Pancreas (tissue), 10 donors: ENCODE data around the gene CBFA2T3. TPM values are rescaled to one million over a fixed set of nuclear protein-coding genes. Genes with fewer than 3 reads are reported as not detected.

ENCODE experiments used
- ATAC-seq, 4 donors: fragments of 200-7000 bp; cut with Tn5 transposase; one replicate each; pipeline versions ENCODE4 v1.8.0 to v1.9.1; 2020; ENCODE audit warnings: mild to moderate bottlenecking in 4 of 4, moderate library complexity in 4 of 4
- DNase-seq, 6 donors: peaks; one replicate each; pipeline ENCODE4 v3.0.0-alpha.2; 2020
- FAIRE-seq: peaks from 2 replicates; lab custom pipeline; 2012; peaks lifted over from hg19 to GRCh38; lab: Jason Lieb, UNC
- H3K27ac ChIP-seq, 4 donors: fragments of 200-600 bp; sonication (generic); 1 replicate in 3 of 4; 2 replicates in 1 of 4; pipeline versions ENCODE4 v1.5.0 to v1.8.0; 2020
- H3K27me3 ChIP-seq, 4 donors: fragments of 200-600 bp; one replicate each; pipeline ENCODE4 v1.8.0; 2021
- H3K36me3 ChIP-seq, 3 donors: fragments of 200-600 bp; sonication (generic) in 1 of 3; one replicate each; pipeline versions ENCODE4 v1.5.0 to v1.8.0; 2020 to 2021
- H3K4me1 ChIP-seq, 3 donors: fragments of 200-600 bp; one replicate each; pipeline ENCODE4 v1.8.0; 2021
- H3K4me3 ChIP-seq, 4 donors: fragments of 200-600 bp; sonication (generic) in 2 of 4; one replicate each; pipeline versions ENCODE4 v1.5.0 to v1.8.0; 2020 to 2021
- H3K9me3 ChIP-seq, 4 donors: fragments of 200-600 bp; one replicate each; pipeline ENCODE4 v1.8.0; 2021
- CTCF ChIP-seq, 4 donors: fragments of 200-600 bp; sonication (generic) in 3 of 4; IDR thresholded peaks; one replicate each; pipeline versions ENCODE4 v1.5.0 to v1.8.0; 2021; ENCODE audit warnings: antibody characterized with exemption in 4 of 4
- WGBS, 2 donors: extraction: QIAGEN DNeasy Blood & Tissue Kit; methylation state at CpG; one replicate each; pipeline ENCODE4 v1.1.7; 2013; 5-methylcytosine and 5-hydroxymethylcytosine counted together
- intact Hi-C, 3 donors: fragments of 100-400 bp; cut with DNase I; formaldehyde crosslinking; loops; one replicate each; pipeline versions ENCODE4 v1.11.1 to v1.14.2; 2022
- polyA plus RNA-seq, 2 donors: library from polyadenylated mRNA; stranded (reverse); fragments of 200-250 nt; gene quantifications; one replicate each; pipeline ENCODE4 v1.2.3, GENCODE V29; 2013
- total RNA-seq, 6 donors: library from RNA; stranded (reverse); fragmentation: NEBNext Ultra II Directional in 4 of 6; extraction: Animal tissue kit (Norgen Biotek cat#: 25700) in 4 of 6; gene quantifications; one replicate each; pipeline versions ENCODE4 v1.2.1 to v1.2.4, GENCODE V29; 2021 to 2023
- donor health status: healthy with polysubstance abuse.
- donor health status: DM: no; HTN: no; CAD: no; lungs with moderate emphysema.
- donor health status: DM: no; HTN: no; CAD: no.
- donor health status: control.
- donor health status: control.
- donor health status: Bipolar disorder and iron deficiency.
- donor health status: DM: yes; HTN: yes; CAD: no.
- donor health status: DM: no; HTN: no; CAD: no.
- donor health status: DM: no; HTN: no; CAD: no.
- donor health status: DM: yes; HTN: yes; CAD: no.

The CBFA2T3 gene
- total and polyA plus RNA-seq, 8 donors = 8.7 to 27.0 (median 21.9) TPM

GRCh38 chr16:88983771-88984687, 7.0 kb upstream of the CBFA2T3 start:
- FAIRE-seq (no peak), DNase-seq (peak in 1 of 6 donors; percentile 59), ATAC-seq (no peak)
- Histone ChIP-seq H3K27me3 (no peaks in the 10 kb centered on the region), H3K4me3 (no peak overlapping the region), H3K9me3 (no peaks in the 10 kb centered on the region), H3K4me1 (no peaks in the 10 kb centered on the region), H3K27ac (no peak overlapping the region), H3K36me3 (no peaks in the 10 kb centered on the region)
- WGBS, 2 donors = 68 to 80% methylated on average over 41 of the region's 41 CpGs
- no peak for TF ChIP-seq CTCF (IDR thresholded peaks at IDR 0.05)
- intact Hi-C loops = no loop called here

GRCh38 chr16:88983165-88983564, 6.2 kb upstream of the CBFA2T3 start:
- FAIRE-seq (no peak), ATAC-seq (no peak), DNase-seq (peak in 1 of 6 donors; percentile 37)
- no peak for TF ChIP-seq CTCF (IDR thresholded peaks at IDR 0.05)
- Histone ChIP-seq H3K27me3 (no peaks in the 10 kb centered on the region), H3K4me3 (no peak overlapping the region), H3K27ac (no peak overlapping the region), H3K9me3 (no peaks in the 10 kb centered on the region), H3K4me1 (no peaks in the 10 kb centered on the region), H3K36me3 (no peaks in the 10 kb centered on the region)
- WGBS, 2 donors = 45 to 54% methylated on average over 9 to 11 of the region's 11 CpGs
- intact Hi-C loops = no loop called here

- Histone ChIP-seq H3K27me3 (no peaks in the 10 kb centered on the region), H3K4me3 (no peak overlapping the region), H3K27ac (no peak overlapping the region), H3K4me1 (no peaks in the 10 kb centered on the region), H3K36me3 (no peaks in the 10 kb centered on the region), H3K9me3 (no peaks in the 10 kb centered on the region)
- WGBS, 2 donors = 55 to 68% methylated on average over 23 to 25 of the region's 25 CpGs
- TF ChIP-seq CTCF (IDR thresholded peaks at IDR 0.05) = no peak
- ATAC-seq (no peak), DNase-seq (peak in 1 of 6 donors; percentile 40), FAIRE-seq (no peak)
- intact Hi-C loops = no loop called here
These were observed 5.5 kb upstream of the CBFA2T3 start for GRCh38 chr16:88982286-88983084.

GRCh38 chr16:88979353-88980015, 2.5 kb upstream of the CBFA2T3 start:
- ATAC-seq = no peak
- DNase-seq = no peak
- H3K4me1 ChIP-seq = no peaks in the 10 kb centered on the region
- H3K9me3 ChIP-seq = no peaks in the 10 kb centered on the region
- no peak overlapping the region for H3K4me3 ChIP-seq
- intact Hi-C loops = no loop called here
- 67 to 70% methylated on average over 3 of the region's 3 CpGs for WGBS, 2 donors
- H3K27ac ChIP-seq = no peak overlapping the region
- TF ChIP-seq CTCF (IDR thresholded peaks at IDR 0.05) = no peak
- FAIRE-seq = no peak
- no peaks in the 10 kb centered on the region for H3K27me3 ChIP-seq
- H3K36me3 ChIP-seq = no peaks in the 10 kb centered on the region
